ENCODE data around the gene ADCY10. TPM values are rescaled to one million over a fixed set of nuclear protein-coding genes. Genes with fewer than 3 reads are reported as not detected.

Gene ADCY10
- total and polyA plus RNA-seq, 2 of the 4 experiments (the other 2 are of a cell fraction): under 0.01 to 0.03 TPM

DNA sequence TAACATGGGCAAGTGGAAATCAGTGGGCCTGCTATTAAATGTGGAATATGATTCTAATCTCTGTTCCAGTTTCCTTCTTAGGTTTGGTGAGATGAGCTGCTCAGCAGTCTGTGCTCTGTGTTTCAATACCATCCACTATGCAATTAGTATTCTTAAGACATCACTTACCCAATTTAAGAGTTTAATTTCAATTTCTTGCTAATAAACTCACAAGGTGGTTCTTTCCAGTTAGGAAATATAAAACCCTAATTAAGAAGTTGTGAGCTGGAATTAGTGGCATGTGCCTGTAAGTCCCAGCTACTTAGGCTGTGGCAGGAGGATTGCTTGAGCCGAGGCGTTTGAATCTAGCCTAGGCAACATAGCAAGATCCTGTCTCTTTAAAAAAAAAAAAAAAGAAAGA, 140.4 kb downstream of the ADCY10 start:
- Histone ChIP-seq H2BK15ac (ENCODE audit: low read depth, low read length) (no peak overlapping the region), H3K4ac (ENCODE audit: low read depth, low read length) (no peak overlapping the region), H2AK5ac (ENCODE audit: low read depth, low read length) (no peak overlapping the region), H3K79me1 (ENCODE audit: low read depth in 1 of 2, low read length in 2 of 2) (peaks cover 39 to 62% of the 10 kb centered on the region in 2 experiments), H2BK5ac (ENCODE audit: low read depth, low read length, poor library complexity, severe bottlenecking) (no peak overlapping the region), H3K4me1 (ENCODE audit: control insufficient read depth, insufficient read depth, low read length) (peaks cover 8% of the 10 kb centered on the region), H2AFZ (replicated peaks; ENCODE audit: low read length, poor library complexity) (no peak overlapping the region), H4K20me1 (ENCODE audit: insufficient read depth, low read length) (peaks cover 29% of the 10 kb centered on the region; the same call in 1 of the 2 replicates), H3K18ac (ENCODE audit: low read depth, low read length) (no peak overlapping the region), H4K8ac (ENCODE audit: low read depth in 2 of 2, low read length in 2 of 2) (no peak overlapping the region), H3K9ac (ENCODE audit: low read depth, low read length) (no peak overlapping the region), H4K91ac (ENCODE audit: insufficient read depth, low read depth, low read length) (no peak overlapping the region), H3K4me3 (ENCODE audit: insufficient read depth, low read depth, low read length) (no peak overlapping the region), H3K9me1 (ENCODE audit: insufficient read depth, low read length) (peaks cover 19% of the 10 kb centered on the region), H3K14ac (replicated peaks; ENCODE audit: low read depth, low read length) (no peak overlapping the region), H3K9me3 (ENCODE audit: control insufficient read depth, insufficient read depth, low read length) (no peaks in the 10 kb centered on the region), H3K36me3 (ENCODE audit: control insufficient read depth, insufficient read depth, low read length) (peaks cover 28% of the 10 kb centered on the region), H4K5ac (ENCODE audit: low read depth, low read length) (no peak overlapping the region), H3K56ac (ENCODE audit: extremely low read depth, insufficient read depth, low read length) (no peak overlapping the region), H3K23ac (ENCODE audit: low read depth, low read length) (no peak overlapping the region), H3K27ac (ENCODE audit: insufficient read depth, low read length) (no peak overlapping the region), H3K27me3 (ENCODE audit: control insufficient read depth, insufficient read depth, low read length) (no peaks in the 10 kb centered on the region), H3K4me2 (ENCODE audit: low read depth, low read length) (no peak overlapping the region), H2AK9ac (replicated peaks; ENCODE audit: low read depth, low read length, poor library complexity) (no peak overlapping the region), H2BK120ac (ENCODE audit: low read depth, low read length) (no peak overlapping the region), H2BK20ac (ENCODE audit: low read depth, low read length) (no peak overlapping the region)
- DNase-seq (no peak), ATAC-seq (ENCODE audit: low read depth) (no peak)
- in situ Hi-C loops (cut with MboI; ENCODE audit: low sequenced_read_pairs): no loop called here
- BruUV-seq (replicated peaks): no TSS peak
- intact Hi-C loops (cut with micrococcal nuclease): no loop called here
- POLR2A ChIA-PET (ENCODE audit: unreplicated experiment): no interaction called here
- no CpG with 5 or more reads among the region's 2 CpGs for WGBS, 2 experiments (ENCODE audit: extremely low coverage in 2 of 2, insufficient read length in 1 of 2)
- CTCF ChIA-PET: interaction anchor here (0.7 kb wide), 1 partner anchor 16 kb away, joined by 3 read pairs; no protein-coding TSS in a partner anchor
- dilution Hi-C loops (cut with HindIII; ENCODE audit: low sequenced_read_pairs, unreplicated experiment): no loop called here
- no peak for TF ChIP-seq FOS (IDR thresholded peaks at IDR 0.05; ENCODE audit: low read depth, low read length)
- TF ChIP-seq, protein P1, sequence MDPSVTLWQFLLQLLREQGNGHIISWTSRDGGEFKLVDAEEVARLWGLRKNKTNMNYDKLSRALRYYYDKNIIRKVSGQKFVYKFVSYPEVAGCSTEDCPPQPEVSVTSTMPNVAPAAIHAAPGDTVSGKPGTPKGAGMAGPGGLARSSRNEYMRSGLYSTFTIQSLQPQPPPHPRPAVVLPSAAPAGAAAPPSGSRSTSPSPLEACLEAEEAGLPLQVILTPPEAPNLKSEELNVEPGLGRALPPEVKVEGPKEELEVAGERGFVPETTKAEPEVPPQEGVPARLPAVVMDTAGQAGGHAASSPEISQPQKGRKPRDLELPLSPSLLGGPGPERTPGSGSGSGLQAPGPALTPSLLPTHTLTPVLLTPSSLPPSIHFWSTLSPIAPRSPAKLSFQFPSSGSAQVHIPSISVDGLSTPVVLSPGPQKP (IDR thresholded peaks at IDR 0.05; ENCODE audit: borderline replicate concordance, low read depth, low read length): no peak
- no peak for TF ChIP-seq MAZ (IDR thresholded peaks at IDR 0.05; ENCODE audit: borderline replicate concordance, low read depth, low read length)
- no peak for TF ChIP-seq BHLHE40 (IDR thresholded peaks at IDR 0.05; ENCODE audit: low read depth, low read length)
- no peak for TF ChIP-seq CHD1 (IDR thresholded peaks at IDR 0.05; ENCODE audit: low read depth, low read length)
- no peak for TF ChIP-seq RFX5 (IDR thresholded peaks at IDR 0.05; ENCODE audit: low read depth, low read length)
- no peak for TF ChIP-seq POLR2A (IDR thresholded peaks at IDR 0.05; ENCODE audit: low read depth, low read length)
- TF ChIP-seq MXI1 (IDR thresholded peaks at IDR 0.05; ENCODE audit: borderline replicate concordance, low read depth, low read length): no peak
- no peak for TF ChIP-seq NFE2L2 (IDR thresholded peaks at IDR 0.05; ENCODE audit: low read depth, low read length)
- no peak for TF ChIP-seq RAD21 (IDR thresholded peaks at IDR 0.05; ENCODE audit: low read length)
- no peak for TF ChIP-seq SMC3 (IDR thresholded peaks at IDR 0.05; ENCODE audit: low read depth, low read length)
- TF ChIP-seq, protein P2, sequence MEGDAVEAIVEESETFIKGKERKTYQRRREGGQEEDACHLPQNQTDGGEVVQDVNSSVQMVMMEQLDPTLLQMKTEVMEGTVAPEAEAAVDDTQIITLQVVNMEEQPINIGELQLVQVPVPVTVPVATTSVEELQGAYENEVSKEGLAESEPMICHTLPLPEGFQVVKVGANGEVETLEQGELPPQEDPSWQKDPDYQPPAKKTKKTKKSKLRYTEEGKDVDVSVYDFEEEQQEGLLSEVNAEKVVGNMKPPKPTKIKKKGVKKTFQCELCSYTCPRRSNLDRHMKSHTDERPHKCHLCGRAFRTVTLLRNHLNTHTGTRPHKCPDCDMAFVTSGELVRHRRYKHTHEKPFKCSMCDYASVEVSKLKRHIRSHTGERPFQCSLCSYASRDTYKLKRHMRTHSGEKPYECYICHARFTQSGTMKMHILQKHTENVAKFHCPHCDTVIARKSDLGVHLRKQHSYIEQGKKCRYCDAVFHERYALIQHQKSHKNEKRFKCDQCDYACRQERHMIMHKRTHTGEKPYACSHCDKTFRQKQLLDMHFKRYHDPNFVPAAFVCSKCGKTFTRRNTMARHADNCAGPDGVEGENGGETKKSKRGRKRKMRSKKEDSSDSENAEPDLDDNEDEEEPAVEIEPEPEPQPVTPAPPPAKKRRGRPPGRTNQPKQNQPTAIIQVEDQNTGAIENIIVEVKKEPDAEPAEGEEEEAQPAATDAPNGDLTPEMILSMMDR (conservative IDR thresholded peaks at IDR 0.05; ENCODE audit: low read depth, low read length): no peak
- no peak for TF ChIP-seq RCOR1 (IDR thresholded peaks at IDR 0.05; ENCODE audit: insufficient replicate concordance, low read length)
- no peak for TF ChIP-seq MAFK (IDR thresholded peaks at IDR 0.05; ENCODE audit: low read depth, low read length)
- TF ChIP-seq, protein P3, sequence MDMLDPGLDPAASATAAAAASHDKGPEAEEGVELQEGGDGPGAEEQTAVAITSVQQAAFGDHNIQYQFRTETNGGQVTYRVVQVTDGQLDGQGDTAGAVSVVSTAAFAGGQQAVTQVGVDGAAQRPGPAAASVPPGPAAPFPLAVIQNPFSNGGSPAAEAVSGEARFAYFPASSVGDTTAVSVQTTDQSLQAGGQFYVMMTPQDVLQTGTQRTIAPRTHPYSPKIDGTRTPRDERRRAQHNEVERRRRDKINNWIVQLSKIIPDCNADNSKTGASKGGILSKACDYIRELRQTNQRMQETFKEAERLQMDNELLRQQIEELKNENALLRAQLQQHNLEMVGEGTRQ (IDR thresholded peaks at IDR 0.05; ENCODE audit: low read depth, low read length): no peak
- TF ChIP-seq CEBPB (IDR thresholded peaks at IDR 0.05; ENCODE audit: low read depth, low read length): no peak

Measured in IMR-90 (cell line).